EL (cell line): ENCODE results near the gene TRMU.
A peak's percentile ranks its signal among the peaks of the same experiment; 100 is the strongest.
"Not testable (repeated sequence)": the region's sequence is repeated elsewhere in the genome, so short reads cannot be mapped to it uniquely, and the experiment has no call there.

ENCODE experiments used
- DNase-seq: peaks from one replicate; pipeline ENCODE4 v3.0.0-alpha.2; 2016

TRMU gene

DNA sequence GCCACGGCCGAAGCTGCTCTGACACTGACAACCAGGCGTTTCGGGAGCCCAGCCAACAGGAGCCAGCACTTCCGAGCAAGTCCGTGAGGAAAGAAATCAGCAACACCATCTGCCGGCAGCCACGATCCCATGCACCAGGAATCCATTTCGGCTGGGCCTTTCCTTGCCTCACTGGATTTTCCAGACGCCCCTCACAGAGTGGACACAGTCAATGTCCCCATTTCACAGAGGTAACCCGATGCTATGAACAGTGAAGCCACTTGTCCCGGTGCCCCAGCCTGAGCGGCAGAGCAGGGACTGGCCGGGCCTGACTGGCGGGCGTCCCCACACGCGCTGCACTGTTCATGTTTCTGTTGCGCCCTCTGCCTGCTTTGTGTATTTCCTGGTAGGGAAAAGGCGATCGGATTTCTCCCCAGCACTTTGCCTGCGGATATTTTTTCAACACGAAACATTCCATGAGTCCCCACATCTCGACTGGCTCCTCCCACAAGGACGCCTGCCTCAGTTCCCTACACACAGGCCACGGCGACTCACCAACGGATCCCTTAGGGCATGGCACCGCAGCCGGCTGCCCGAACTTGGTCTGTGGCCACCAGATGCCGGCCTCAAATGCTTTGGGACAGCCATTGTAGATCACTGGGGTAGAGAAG is 55.3 kb downstream of the TRMU start:
- peak; percentile 67 for DNase-seq

DNA sequence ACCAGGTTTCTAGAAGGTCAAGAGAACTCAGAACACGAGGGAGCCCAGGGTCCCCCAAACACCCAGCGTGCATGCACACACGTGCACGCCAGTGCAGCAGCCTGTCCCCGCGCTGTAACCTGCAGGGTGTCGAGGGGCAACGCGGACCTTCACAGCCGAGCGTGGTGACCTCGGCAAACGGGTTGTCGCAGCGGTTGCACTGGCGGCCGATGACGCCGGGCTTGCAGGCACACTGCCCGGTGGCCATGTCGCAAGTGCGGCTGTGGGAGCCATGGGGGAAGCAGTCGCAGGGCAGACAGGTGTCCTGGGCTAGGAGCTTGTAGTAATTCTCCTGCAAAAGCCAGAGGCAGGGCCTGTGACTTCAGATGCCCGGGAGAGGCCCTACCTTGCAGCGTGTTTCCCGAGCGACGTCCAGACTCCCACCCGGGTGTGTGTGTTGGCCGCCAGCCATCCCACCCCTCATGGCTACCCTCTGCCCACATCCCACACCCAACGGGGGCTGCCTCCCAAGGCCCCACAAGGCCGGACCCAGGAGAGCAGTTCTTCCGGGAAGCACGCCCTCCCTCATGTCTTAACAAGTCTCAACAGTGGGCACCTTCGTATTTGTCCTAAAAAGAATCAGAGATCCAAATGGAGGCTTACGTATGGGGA is 56.1 kb downstream of the TRMU start:
- no peak for DNase-seq

- DNase-seq, result no peak
These were observed 56.8 kb downstream of the TRMU start for GRCh38 chr22:46392137-46392844.

- no peak for DNase-seq
These were observed 58.4 kb downstream of the TRMU start for GRCh38 chr22:46393873-46394272.

GRCh38 chr22:46394622-46395021 is 59.1 kb downstream of the TRMU start:
- DNase-seq, result no peak

DNA sequence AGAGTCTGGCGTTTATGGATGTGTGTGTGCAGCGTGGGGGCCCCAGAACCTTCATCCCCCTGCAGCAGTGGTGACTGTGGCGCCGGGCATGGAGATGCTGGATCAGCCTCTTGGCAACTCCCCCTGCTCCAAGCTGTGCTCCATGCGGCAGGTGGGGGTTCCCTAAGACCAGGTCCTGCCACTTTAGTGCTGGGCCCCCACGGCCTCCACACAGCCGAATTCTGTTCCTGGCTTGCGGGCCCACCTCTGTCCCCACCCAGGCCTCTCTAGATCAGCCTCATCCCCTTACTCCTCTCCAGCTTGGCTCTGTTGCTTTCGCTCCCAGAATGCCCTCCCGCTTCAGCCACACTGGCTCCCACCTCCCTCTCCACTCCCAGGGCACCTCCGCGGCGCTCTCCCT is 59.6 kb downstream of the TRMU start:
- DNase-seq, result no peak

DNA sequence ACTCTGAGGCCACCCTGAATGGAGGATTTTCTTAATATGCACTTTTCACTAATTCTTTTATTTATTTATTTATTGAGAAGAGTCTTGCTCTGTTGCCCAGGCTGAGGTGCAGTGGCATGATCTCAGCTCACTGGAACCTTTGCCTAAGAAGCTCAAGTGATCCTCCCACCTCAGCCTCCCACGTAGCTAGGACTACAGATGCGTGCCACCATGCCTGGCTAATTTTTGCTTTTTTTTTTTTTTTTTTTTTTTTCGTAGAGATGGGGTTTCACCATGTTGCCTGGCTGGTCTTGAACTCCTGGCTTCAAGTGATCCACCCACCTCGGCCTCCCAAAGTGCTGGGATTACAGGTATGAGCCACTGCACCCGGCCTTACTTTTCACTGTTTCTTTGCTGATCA is 61.5 kb downstream of the TRMU start:
- not testable (repeated sequence) for DNase-seq

DNA sequence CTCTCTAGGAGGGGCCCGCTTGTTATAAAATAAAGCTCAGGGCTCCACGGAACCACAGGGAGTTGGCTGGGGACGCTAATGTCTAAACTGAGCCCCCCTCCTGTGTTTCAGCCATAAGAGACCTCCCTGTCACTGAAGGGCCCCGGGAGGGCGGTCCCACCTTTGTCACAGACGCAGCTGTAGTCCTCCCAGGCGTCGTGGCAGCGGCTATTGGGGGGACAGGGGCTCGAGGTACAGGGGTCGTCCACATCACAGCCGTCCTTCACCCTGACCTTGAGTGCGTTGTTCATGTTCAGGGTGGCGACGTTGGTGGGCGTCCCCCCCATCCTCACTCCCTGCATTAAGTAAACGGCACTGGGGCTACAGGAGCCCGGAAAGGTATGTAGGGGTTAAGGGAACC is 62.0 kb downstream of the TRMU start:
- no peak for DNase-seq

GRCh38 chr22:46397951-46398350 is 62.4 kb downstream of the TRMU start:
- DNase-seq, result no peak

- DNase-seq, result no peak
These were observed 63.9 kb downstream of the TRMU start for GRCh38 chr22:46399251-46400024.

DNA sequence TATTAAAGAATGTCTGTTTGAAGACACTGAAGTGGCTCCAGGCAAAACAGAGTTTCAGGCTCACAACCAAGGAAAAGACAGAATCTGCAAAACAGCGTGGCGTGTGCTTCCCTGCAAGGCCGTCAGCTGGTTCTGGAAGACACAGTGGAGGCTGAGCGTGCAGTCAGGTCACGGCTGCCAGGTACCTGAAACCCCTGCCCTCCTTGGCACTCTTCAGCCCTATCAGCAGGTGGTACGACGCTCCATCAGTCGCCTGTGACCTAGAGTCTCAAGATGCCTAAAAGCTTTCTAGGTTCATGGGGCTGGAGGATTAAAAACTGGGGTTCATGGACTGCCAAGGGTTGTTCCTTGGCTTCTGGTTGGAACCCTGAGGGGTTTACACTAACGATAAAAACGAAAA is 65.9 kb downstream of the TRMU start:
- no peak for DNase-seq

GRCh38 chr22:46402505-46402904 is 67.0 kb downstream of the TRMU start:
- no peak for DNase-seq

DNA sequence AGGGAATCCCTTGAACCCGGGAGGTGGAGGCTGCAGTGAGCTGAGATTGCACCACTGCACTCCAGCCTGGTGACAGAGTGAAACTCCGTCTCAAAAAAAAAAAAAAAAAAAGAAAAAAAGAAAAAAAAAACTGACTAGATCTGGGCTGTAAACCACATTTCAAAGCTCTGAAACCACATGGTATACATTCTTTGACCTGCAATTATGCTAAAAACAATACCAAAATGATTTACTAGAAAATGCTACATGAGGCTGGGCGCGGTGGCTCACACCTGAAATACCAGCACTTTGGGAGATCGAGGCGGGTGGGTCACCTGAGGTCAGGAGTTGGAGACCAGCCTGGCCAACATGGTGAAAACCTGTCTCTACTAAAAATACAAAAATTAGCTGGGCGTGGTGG is 68.4 kb downstream of the TRMU start:
- DNase-seq, result not testable (repeated sequence)

- DNase-seq, result no peak
These were observed 70.4 kb downstream of the TRMU start for GRCh38 chr22:46405901-46406300.

GRCh38 chr22:46406349-46406748 is 70.8 kb downstream of the TRMU start:
- no peak for DNase-seq

- no peak for DNase-seq
These were observed 71.3 kb downstream of the TRMU start for GRCh38 chr22:46406791-46407190.
